Transverse colon (tissue), 4 donors: Measurements from ENCODE around the gene S100A5. TPM values are rescaled to one million over a fixed set of nuclear protein-coding genes. Genes with fewer than 3 reads are reported as not detected.
"Not testable (repeated sequence)": the region's sequence is repeated elsewhere in the genome, so short reads cannot be mapped to it uniquely, and the experiment has no call there.

Source experiments
- DNase-seq: peaks from one replicate; pipeline ENCODE4 v3.0.0-alpha.2; 2019
- H3K27ac ChIP-seq, 4 donors: fragments of 200-600 bp; sonication (generic); 2 replicates each; pipeline ENCODE4 v1.5.1; 2016 to 2018; ENCODE audit warnings: inconsistent platforms in 4 of 4
- H3K27me3 ChIP-seq: fragments of 200-600 bp; sonication (generic); 2 replicates; pipeline ENCODE4 v1.5.1; 2017; ENCODE audit warnings: inconsistent platforms
- H3K36me3 ChIP-seq, 4 donors: fragments of 200-600 bp; sonication (generic); 2 replicates each; pipeline ENCODE4 v1.5.1; 2017 to 2019; ENCODE audit warnings: inconsistent platforms in 4 of 4
- H3K4me1 ChIP-seq, 4 donors: fragments of 200-600 bp; sonication (generic); 2 replicates each; pipeline ENCODE4 v1.5.1; 2017 to 2020; ENCODE audit warnings: inconsistent platforms in 4 of 4
- H3K4me3 ChIP-seq, 4 donors: fragments of 200-600 bp; sonication (generic); 1 replicate in 1 of 4; 2 replicates in 3 of 4; pipeline versions ENCODE4 v1.5.1 to v1.6.1; 2017 to 2019; ENCODE audit warnings: inconsistent platforms in 4 of 4
- H3K9me3 ChIP-seq, 2 donors: fragments of 200-600 bp; sonication (generic); 2 replicates each; pipeline ENCODE4 v1.5.1; 2017 to 2019; ENCODE audit warnings: inconsistent platforms in 2 of 2
- EP300 ChIP-seq: sonication (generic); formaldehyde crosslinking; IDR thresholded peaks from one replicate; pipeline ENCODE4 v1.6.1; 2017; ENCODE audit warnings: antibody characterized with exemption, low read depth
- POLR2A ChIP-seq: fragments of 450-650 bp; IDR thresholded peaks from one replicate; pipeline ENCODE4 v1.6.1; 2016; ENCODE audit warnings: antibody characterized with exemption, mild to moderate bottlenecking, moderate library complexity
- POLR2AphosphoS5 ChIP-seq, 3 donors: sonication (generic); formaldehyde crosslinking; IDR thresholded peaks; one replicate each; pipeline ENCODE4 v1.6.1; 2016; ENCODE audit warnings: antibody characterized with exemption in 3 of 3
- WGBS, 2 donors: methylation state at CpG; one replicate each; pipeline ENCODE4 v1.1.5; 2018; ENCODE audit warnings: low coverage in 1 of 2; 5-methylcytosine and 5-hydroxymethylcytosine counted together
- in situ Hi-C, 4 donors: fragments of 200-750 bp; cut with MboI; loops; one replicate each; pipeline versions ENCODE4 v1.15.0 to v1.15.1; 2017; ENCODE audit warnings: low sequenced_read_pairs in 3 of 4, low pct_ligation_motif_present in 1 of 4, low pct_unique_long_range_greater_than_20kb in 1 of 4
- intact Hi-C: fragments of 100-400 bp; cut with DNase I; formaldehyde crosslinking; loops from one replicate; pipeline ENCODE4 v1.15.1; 2023; ENCODE audit warnings: low total_unique reads
- total RNA-seq, 4 donors: library from RNA; depleted of rRNA; stranded (reverse); fragments of >200 nt; gene quantifications; one replicate each; pipeline ENCODE4 v1.1.0, GENCODE V29; 2016
- TF ChIP-seq, protein P1 (sequence below), 5 experiments: fragments of 200-600 bp in 3 of 5; fragments of 450-650 bp in 2 of 5; sonication (generic) in 3 of 5; IDR thresholded peaks; 1 replicate in 2 of 5; 2 replicates in 3 of 5; pipeline ENCODE4 v1.5.1; 2016 to 2017; ENCODE audit warnings: antibody characterized with exemption in 5 of 5, inconsistent platforms in 3 of 5, mild to moderate bottlenecking in 2 of 5, moderate library complexity in 1 of 5

Gene S100A5, protein sequence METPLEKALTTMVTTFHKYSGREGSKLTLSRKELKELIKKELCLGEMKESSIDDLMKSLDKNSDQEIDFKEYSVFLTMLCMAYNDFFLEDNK
- not detected for total RNA-seq

DNA sequence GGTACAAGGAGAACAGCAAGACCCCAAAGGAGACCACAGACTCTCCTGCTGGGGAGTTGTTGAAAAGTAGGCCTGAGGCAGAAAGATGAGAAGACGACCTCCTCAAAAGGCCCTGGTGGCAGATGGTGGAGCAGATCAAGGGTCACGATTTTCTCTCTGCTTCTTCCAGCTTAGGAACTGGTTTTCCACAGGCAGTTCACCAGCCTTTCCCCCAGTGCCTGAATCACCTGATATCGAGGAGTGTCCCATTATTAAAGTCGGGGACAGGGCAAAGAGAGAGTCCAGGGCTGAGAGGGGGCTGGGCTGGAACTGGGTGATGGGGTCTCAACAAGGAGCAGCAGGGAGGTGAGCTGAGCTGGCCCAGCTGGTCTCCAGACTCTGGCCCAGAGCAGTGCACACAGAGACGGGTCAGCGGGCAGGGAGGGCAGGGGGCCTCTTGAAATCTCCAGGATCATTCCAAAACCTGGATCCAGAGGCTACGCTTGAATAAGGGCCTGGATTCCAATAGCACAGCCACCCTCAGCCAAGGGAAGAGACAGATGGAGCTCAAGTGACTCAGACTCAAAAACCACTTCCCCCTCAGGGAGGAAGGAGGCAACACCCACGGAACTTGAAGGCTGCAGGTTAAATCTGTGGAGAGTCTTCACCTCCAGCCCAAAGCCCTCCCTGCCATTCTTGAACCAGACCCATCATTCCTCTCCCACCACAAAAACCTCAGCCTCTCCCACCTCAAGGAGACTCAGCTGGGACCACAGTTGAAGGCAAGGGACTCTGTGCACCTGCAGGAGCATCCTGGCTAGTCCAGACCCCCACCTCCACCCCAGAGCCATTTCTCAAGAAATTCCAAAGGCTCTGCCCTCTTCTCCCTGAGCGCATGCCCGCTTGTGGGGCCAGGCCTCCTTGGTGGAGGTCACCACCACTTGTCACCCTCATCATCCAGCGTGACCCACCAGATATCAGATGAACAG, at the start of gene S100A5:
S100A5 (minus strand) TSS at position 541 of the 968 bp plus-strand sequence. CDS start 743 bp downstream, outside the sequence.
- no peak for DNase-seq
- Histone ChIP-seq H3K27ac (peak within 1 kb of the TSS; percentile 22 to 49 (median 38)), H3K4me1 (peaks cover 27 to 70% (median 48%) of the 10 kb centered on the region in 4 donors), H3K4me3 (no peak within 1 kb of the TSS), H3K36me3 (no peaks in the 10 kb centered on the region), H3K9me3 (no peaks in the 10 kb centered on the region), H3K27me3 (no peaks in the 10 kb centered on the region)
- intact Hi-C loops (no loop called here), in situ Hi-C loops (loop anchor here in 1 of 4 donors (25.0 kb wide), 1 partner anchor 447 kb away; the partner anchor contains the start of genes JTB, RAB13 and RPS27)
- TF ChIP-seq, protein P1, sequence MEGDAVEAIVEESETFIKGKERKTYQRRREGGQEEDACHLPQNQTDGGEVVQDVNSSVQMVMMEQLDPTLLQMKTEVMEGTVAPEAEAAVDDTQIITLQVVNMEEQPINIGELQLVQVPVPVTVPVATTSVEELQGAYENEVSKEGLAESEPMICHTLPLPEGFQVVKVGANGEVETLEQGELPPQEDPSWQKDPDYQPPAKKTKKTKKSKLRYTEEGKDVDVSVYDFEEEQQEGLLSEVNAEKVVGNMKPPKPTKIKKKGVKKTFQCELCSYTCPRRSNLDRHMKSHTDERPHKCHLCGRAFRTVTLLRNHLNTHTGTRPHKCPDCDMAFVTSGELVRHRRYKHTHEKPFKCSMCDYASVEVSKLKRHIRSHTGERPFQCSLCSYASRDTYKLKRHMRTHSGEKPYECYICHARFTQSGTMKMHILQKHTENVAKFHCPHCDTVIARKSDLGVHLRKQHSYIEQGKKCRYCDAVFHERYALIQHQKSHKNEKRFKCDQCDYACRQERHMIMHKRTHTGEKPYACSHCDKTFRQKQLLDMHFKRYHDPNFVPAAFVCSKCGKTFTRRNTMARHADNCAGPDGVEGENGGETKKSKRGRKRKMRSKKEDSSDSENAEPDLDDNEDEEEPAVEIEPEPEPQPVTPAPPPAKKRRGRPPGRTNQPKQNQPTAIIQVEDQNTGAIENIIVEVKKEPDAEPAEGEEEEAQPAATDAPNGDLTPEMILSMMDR (IDR thresholded peaks at IDR 0.05) = no peak
- TF ChIP-seq POLR2A (no peak), POLR2AphosphoS5 (IDR thresholded peaks at IDR 0.05) (no peak), EP300 (no peak)
- 81% methylated on average over 11 of the region's 11 CpGs; no CpG with 5 or more reads in 1 of the 2 donors for WGBS, 2 donors

DNA sequence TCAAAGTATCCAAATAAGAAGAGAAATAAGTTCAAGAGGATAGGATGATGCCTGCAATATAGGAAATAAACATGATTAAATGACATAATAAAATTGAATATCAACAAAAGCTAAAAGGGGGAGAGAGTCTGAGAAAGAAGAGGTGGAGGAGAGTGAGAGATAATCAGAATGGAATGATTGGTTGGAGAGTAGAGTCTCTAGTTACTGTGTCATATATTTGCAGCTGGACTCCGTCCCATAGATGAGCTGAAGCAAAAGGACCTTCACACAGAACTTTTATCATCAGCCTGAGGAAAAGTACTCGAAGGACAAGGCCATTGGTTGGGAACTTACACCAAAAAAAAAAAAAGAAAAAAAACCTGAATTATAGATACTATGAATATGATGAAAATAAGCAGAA, 47.7 kb upstream of the S100A5 start:
- Histone ChIP-seq H3K36me3 (no peaks in the 10 kb centered on the region), H3K4me1 (no peaks in the 10 kb centered on the region), H3K27me3 (no peaks in the 10 kb centered on the region), H3K9me3 (no peaks in the 10 kb centered on the region), H3K4me3 (no peak overlapping the region), H3K27ac (no peak overlapping the region)
- intact Hi-C loops (no loop called here), in situ Hi-C loops (loop anchor here in 1 of 4 donors (25.0 kb wide), 1 partner anchor 226 kb away; the partner anchor contains the start of gene S100A9)
- TF ChIP-seq, protein P1 (IDR thresholded peaks at IDR 0.05) = no peak
- TF ChIP-seq POLR2AphosphoS5 (IDR thresholded peaks at IDR 0.05) (no peak), EP300 (no peak)
- 74 to 80% methylated on average over 2 of the region's 2 CpGs for WGBS, 2 donors
- no peak for DNase-seq

DNA sequence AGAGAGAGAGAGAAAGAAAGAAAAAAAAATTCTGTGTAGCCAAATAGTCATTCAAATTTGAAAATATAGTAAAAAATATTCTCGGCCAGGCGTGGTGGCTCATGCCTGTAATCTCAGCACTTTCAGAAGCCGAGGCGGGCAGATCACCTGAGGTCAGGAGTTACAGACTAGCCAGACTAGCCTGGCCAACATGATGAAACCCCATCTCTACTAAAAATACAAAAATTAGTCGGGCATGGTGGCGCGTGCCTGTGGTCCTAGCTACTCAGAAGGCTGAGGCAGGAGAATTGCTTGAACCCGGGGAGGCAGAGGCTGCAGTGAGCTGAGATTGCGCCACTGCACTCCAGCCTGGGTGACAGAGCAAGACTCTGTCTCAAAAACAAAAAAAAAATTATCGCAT, 47.3 kb upstream of the S100A5 start:
- H3K36me3 ChIP-seq, H3K9me3 ChIP-seq, DNase-seq, H3K4me3 ChIP-seq, intact Hi-C loops, H3K4me1 ChIP-seq, H3K27me3 ChIP-seq, H3K27ac ChIP-seq: not testable (repeated sequence)
- in situ Hi-C loops = loop anchor here in 1 of 4 donors (25.0 kb wide), 1 partner anchor 226 kb away; the partner anchor contains the start of gene S100A9
- WGBS, 2 donors = 90 to 93% methylated on average over 3 to 10 of the region's 10 CpGs

DNA sequence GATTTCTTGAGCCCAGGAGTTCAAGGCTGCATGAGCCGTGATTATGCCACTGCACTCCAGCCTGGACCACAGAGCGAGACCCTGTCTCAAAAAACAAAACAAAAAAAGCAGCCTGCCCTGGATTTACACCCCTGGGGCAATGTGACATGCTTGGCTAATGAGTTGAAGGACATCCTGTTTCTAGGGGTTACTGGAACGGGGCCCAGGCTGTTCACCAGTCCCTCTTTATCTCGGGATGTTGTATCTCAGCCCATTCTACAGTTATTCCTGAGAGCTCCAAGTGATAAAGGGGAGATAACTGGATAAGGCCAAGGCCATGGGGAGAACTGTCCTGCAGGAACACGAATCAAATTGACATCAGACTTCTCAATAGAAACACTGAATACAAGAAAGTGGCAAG, 46.6 kb upstream of the S100A5 start:
- H3K9me3 ChIP-seq = no peaks in the 10 kb centered on the region
- intact Hi-C loops (no loop called here), in situ Hi-C loops (loop anchor here in 1 of 4 donors (25.0 kb wide), 1 partner anchor 225 kb away; the partner anchor contains the start of gene S100A9)
- H3K27ac ChIP-seq = no peak overlapping the region
- no peaks in the 10 kb centered on the region for H3K27me3 ChIP-seq
- no peak for DNase-seq
- no peak overlapping the region for H3K4me3 ChIP-seq
- TF ChIP-seq EP300 = no peak
- TF ChIP-seq, protein P1 (IDR thresholded peaks at IDR 0.05) = no peak
- TF ChIP-seq POLR2AphosphoS5 (IDR thresholded peaks at IDR 0.05) = no peak
- no peak for TF ChIP-seq POLR2A
- 81% methylated on average over 5 of the region's 5 CpGs; no CpG with 5 or more reads in 1 of the 2 donors for WGBS, 2 donors
- no peaks in the 10 kb centered on the region for H3K36me3 ChIP-seq
- no peaks in the 10 kb centered on the region for H3K4me1 ChIP-seq
